COR-L47 (cell line): ENCODE results near the gene GLUL.

ENCODE experiments used
- DNase-seq: peaks from one replicate; lab custom pipeline; 2025; lab: John Stamatoyannopoulos, UW

The GLUL gene

DNA sequence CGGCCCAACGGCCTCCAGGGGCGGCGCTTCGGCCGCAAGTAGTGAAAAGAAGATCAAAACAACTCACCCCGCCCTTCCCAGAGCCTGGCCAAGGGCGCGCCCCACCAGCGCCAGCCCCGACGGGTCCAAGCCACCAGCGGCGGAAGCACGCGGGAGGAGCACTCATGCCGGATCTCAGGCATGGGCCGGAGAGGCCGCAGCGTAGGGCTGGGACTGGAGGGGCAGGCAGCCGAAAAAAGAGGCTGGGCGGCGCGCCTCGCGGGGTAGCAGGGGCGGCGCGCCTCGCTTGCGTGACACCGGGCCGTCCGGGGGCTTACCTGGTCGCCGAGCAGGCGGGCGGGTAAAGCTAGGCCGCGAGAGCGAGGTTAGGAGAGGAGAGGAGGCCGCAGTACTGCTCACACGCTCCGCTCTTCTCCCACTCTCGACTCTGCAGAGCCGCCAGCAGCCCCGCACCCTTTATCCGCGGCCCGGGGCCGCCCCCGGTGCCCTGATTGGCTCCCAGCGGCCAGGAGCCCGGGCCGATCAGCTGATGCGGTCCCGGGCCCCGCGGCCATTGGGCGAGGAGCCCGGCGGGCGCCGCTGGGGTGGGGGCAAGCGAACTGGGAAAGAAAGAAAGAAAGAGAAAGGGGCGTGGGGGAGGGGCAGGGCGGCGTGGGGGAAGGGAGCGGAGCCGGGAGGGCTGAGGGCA, at the start of gene GLUL:
Gene GLUL (minus strand): TSS at position 429 of the 688 bp plus-strand sequence. CDS start 3,053 bp downstream, outside the sequence.
- peak; percentile 86 for DNase-seq

DNA sequence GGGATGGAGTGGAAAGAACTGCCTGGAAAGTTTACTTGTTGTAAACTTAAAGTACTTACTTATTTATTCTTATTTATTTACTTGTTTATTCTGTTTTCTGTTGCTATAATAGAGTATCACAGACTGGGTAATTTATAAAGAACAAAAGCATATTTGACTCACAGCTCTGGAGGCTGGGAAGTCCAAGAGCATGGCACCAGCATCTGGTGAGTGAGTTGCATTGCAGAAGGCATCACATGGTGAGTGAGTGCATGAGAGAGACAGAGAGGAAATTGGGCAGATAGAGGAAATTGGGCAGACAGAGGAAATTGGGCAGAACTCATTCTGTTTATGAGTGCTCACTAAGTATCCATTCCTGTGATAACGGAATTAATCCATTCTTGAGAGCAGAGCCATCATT, 46.7 kb upstream of the GLUL start:
- DNase-seq: no peak

DNA sequence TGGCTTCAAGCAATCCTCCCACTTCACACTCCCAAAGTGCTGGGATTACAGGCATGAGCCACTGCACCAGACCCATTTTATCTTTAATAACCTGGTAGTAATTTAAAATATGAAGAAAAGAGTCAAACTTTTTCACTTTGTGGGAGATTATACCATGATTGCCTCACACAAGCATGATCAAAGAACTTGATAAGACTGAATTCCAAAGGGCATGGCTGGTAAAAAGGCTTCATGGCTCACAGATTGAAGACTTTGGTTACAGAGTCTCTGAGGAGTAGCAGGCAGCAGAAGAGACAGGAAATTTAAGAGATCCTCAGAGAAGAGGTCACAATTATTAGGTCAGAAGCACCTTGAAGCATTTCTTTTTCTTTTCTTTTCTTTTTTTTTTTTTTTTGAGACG, 42.0 kb upstream of the GLUL start:
- DNase-seq: no peak

DNA sequence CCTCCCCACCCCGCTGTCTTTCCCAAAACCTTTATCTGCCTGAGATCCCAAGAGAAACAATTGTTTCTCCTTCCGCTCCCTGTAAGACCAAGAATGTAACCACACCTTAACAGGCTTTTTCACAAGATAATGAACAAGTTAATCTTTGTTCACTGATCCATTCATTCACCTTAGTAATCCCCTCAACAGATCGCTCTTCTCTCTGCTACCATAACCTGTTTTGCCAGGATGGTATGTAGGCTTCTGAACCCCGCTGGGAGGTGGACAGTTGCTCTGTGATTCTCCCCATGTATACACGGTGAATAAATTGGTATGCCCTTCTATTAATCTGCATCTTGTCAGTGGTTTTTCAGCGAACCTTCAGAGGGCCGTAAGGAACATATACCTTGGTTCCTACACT, 39.7 kb upstream of the GLUL start:
- no peak for DNase-seq

DNA sequence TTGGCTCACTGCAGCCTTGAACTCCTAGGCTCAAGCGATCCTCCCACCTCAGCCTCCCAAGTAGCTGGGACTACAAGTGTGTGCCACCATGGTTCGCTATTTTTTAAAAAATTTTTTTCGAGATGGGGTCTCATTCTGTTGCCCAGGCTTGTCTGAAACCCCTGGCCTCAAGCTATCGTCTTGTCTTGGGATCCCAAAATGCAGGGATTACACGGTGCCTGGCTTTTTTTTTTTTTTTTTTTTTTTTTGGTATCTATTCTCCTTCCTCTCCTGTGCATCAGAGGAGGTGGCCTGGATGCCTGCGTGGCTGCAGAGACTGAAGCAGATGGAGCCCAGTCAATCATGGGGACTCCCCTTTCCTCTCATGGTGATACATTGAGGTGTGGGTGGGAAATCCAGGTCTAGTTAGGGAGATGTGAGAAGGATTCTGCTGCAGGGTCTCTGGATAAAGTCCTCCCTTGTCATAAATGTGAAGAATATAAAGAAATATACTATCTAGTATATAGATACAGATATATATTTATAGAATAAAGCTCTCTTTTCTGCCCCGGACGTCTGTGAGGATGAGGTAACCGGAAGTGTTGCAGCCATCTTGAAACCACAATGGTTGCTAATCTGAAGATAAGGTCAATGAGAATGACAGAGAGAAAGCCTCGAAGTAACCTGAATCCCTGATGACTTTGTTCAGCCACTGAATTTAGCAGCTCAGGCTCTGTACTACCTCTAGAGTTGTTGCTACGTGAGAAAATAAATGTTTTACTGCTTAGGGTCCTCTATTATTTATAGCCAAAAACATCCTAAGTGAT, 38.9 kb upstream of the GLUL start:
- no peak for DNase-seq

DNA sequence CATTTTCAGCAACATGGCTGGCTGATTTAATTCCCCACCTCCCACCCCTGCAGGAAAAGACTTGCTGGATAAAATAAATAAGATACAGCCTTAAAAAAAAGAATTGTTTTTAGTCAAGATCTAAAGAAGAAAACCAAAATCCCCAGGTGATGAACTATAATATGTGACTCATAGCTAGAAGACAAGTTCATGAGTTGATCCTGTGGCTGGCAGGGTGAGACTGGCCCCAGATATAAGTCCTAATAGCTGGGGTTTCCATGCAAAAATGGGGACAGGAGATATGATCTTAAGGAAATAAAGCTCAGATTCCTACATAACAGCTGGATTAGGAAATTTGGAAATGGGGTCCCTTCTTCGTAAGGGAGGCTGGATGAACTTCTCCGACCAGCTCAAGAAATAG, 36.5 kb upstream of the GLUL start:
- DNase-seq: no peak

DNA sequence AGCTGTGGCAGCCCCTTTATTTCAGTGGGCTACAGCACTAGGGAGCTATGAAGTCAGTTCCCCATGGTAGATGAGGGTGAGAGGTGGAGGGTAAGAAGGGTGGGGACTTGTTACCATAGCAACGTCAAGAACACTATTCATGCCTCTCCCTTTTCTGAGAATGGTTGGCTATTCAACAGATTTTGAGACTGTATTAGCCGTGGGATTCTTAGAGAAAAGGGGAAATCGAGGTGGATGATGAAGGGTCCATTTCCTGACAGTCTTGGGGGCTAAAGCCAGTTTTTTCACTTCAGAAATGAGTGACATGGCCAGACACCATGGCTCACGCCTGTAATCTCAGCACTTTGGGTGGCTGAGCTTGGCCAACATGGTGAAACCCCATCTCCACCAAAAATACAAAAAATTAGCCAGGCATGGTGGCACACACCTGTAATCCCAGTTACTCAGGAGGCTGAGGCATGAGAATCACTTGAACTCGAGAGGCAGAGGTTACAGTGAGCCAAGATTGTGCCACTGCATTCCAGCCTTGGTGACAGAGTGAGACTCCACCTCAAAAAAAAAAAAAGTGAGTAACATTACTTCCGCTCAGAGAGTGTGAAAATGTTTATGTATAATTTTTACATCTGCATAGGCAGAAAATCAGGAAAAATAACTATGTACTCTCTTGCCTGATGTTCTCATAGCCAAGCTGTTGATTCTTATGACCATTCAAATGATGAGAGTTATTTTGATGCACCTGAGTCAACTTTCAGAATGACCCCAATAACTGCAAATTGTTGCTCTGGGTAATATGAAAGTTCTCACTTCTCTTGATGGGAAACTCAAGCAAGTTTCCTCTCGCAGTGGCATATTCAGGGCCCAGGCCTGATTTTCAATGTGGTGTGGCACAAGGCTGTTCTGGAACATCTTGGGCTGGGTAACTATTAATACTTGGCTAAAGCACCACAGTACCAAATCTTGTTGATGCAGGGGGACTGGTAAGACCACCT, 35.1 kb upstream of the GLUL start:
- no peak for DNase-seq

DNA sequence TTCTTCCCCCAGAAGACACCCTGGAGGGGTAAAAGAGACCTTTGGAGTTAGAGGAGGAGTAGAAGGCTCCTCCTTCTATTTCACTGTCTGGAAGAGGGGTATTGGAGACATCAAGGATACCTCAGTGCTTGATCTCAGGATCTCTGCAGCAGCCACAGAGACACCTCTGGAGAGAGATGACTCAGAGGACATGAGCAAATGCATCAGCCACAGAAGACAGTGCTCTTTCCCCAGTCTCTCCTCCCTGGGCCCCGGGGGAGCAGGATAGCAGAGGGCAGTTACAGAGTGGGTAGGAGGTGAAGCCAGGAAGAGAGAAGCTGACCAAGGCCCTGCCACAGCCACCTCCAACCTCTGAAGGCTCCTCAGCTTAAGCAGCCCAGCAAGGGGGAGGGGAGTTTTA, 24.2 kb upstream of the GLUL start:
- no peak for DNase-seq

DNA sequence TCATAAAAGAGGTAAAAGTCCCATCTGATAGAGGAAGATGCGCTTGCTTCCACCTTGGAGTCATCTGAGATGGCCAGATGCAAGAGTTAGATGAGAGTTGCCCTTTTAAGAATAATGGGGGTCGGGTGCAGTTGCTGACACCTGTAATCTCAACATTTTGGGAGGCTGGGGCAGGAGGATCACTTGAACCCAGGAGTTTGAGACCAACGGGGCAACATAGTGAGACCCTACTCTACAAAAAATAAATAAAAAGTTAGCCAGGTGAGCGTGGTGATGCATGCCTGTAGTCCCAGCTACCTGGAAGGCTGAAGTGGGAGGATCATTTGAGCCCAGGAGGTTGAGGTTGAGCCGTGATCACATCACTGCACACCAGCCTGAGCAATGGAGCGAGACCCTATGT, 22.4 kb upstream of the GLUL start:
- DNase-seq: no peak

DNA sequence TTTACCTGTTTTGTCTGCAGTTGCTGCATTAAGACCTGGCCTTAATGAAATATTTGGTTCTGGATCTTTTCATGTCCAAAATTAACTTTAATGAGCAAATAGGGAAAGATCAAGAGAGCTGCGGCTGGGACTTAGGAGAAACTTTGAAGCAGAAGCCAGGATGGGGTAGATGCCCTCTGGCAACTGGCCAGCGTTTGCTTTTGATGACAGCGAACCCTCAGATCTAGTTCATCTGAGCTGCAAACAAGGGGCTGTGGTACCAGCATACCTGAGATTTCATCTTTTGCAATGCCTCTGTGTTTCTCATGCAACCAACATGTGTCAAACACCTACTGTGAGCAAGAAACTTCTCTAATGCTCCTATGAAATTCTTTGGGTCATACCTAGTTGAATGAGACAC, 21.9 kb upstream of the GLUL start:
- no peak for DNase-seq

DNA sequence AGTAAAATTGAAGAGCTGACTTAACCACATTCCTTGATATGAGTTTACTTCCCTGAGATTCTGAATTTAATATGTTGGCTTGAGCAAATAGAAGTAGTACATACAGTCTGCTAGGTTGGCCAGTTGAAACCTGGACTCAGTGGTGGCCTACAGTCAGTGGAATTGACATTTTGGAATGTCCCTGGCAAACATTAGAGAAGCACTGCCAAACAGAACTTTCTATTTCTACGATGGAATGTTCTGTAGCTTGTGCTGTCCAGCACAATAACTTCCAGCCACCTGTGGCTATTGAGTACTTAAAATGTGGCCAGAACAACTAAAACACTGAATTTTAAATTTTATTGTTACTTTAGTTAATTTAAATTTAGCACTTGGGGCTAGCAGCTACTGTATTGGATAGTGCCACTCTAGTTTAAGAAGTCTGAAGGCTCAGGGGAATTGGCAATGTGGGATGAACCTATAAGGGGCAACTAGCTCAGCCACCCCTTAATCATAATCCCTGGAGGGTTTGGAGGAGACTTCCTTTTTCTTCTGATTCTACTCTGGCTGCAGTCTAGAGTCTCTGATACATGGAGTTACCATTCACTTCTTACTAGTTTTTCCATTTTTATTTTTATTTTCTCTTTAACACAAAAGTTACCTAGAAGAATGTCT, 19.2 kb upstream of the GLUL start:
- DNase-seq: no peak

DNA sequence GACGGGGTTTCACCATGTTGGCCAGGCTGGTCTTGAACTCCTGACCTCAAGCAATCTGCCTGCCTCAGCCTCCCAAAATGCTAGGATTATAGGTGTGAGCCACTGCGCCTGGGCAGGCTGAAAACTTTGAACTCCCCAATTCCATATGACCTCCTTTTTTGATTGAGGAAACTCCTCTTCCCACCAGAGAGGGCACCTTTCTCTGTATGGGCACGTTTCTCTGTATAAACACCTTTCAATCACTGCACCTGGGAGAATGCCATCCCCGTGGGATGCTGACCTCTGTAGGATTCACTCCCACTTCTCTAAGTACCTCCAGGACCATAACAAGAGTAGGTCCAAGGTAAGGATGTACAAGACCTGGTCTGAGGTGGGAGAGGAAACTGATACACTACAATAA, 18.5 kb upstream of the GLUL start:
- DNase-seq: no peak

DNA sequence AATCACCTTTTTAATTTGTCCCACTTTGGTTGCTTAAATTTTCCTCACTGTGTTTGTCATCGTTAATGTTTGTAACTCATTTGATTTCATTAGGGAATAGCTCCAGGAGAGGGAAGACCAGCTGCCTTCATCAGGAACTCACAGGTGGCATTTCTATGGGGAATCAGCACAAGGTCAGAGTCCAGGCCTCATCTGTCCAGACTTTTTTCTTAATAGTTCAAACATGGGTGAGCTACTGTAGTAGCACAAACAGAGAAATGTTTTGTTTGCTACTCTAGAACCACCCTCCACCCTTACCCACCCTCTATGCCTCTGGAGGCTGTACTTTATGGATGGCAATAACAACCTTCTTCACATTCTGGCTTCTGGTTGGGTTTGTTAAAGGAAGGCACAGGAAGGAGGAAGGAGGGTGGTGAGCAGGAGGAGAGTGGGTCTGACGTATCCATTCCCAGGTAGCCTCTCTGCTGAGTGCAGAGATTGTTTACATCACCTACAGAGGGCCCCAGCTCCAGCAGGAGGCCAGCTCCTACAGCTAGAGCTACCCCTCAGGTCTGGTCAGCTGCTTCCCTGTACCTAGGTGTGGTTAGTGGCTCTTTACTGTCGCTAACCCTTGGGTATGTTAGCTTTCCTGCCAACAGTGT, 17.0 kb upstream of the GLUL start:
- no peak for DNase-seq

DNA sequence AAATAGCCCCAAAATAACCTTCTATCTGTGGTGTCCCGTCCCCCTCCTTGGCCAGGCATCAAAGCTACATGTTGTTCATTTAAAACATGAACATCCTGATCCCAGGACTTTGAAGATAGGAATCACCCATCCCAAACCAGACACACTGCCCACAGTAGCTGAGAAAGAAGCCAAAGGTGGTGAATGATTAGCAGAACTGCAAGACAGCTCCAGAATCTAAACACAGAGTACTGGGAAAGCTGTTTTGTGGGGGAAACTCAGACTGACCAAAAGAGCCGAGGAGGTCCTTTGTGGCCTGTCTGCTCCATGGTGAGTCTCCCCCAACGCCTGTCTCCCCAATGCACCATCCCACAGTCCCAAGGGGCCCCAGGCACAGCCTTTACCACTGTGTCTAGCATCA, 16.1 kb upstream of the GLUL start:
- DNase-seq: no peak

DNA sequence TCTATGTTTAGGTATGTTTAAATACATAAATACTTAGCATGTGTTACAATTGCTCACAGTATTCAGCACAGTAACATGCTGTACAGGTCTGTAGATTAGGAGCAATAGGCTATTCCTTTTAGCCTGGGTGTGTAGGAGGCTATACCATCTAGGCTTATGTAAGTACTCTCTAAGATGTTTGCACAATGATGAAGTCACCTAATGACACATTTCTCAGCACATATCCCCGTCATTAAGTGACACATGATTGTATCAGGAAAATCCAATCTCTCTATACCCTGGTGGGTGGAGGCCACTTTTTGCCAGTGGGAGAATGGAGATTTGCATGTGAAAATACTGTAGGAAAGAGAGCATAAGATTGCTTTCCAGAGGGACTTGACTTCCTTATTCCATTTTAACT, 14.4 kb upstream of the GLUL start:
- no peak for DNase-seq

DNA sequence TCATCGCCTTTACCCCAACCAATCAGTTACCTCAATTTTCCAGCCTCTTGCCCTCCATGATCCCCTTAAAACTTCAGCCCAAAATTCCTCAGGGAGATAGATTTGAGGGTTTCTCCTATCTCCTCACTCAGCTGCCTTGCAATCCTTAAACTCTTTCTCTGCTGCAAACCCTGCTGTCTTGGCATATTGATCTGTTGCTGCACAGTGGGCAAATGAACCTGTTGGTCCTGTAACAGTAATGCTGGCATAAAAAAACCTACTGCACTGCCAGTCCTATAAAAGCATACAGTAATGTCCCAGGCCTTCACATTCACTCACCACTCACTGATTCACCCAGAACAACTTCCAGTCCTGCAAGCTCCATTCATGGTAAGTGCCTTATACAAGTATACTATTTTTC, 14.0 kb upstream of the GLUL start:
- no peak for DNase-seq

DNA sequence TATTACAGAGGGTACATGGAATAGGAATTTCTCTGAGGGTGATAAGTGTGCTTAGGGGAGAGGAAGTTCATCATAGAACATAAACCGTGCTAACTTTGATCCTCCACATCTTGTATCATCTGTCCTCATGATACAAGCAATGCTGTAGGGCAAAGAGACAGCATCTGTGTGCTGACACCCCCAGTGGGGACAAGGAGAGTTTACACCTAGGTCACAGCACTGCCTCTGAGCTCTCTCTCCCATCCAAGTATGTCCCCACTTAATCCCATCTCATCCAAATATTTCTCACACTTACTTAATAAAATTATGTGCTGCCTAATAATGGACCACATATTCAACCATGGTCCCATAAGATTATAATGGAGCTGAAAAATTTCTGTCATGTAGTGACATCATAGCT, 13.2 kb upstream of the GLUL start:
- DNase-seq: no peak

DNA sequence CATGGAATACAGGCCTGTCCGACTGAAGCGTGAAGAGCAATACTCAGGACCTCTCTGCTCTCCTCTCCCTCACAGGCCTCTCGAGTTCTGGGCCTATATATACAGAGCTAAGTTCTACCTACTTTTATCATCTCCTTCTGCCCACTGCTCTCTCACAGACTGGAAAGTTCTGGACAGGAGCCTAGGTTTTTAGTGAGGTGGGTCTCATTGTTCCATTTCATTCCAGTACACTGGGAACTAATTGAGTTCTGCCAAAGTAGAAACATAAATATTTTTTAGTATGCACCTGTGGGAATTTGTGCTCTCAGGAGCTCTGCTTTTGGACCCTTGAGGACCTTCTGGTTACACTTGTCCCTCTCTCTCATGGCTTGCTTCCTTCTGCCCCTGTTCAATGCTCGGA, 9.0 kb upstream of the GLUL start, which contains the start of gene TEDDM1:
Gene TEDDM1 (minus strand): TSS at position 101 of the 400 bp plus-strand sequence. CDS start 182 bp downstream, outside the sequence.
- no peak for DNase-seq

DNA sequence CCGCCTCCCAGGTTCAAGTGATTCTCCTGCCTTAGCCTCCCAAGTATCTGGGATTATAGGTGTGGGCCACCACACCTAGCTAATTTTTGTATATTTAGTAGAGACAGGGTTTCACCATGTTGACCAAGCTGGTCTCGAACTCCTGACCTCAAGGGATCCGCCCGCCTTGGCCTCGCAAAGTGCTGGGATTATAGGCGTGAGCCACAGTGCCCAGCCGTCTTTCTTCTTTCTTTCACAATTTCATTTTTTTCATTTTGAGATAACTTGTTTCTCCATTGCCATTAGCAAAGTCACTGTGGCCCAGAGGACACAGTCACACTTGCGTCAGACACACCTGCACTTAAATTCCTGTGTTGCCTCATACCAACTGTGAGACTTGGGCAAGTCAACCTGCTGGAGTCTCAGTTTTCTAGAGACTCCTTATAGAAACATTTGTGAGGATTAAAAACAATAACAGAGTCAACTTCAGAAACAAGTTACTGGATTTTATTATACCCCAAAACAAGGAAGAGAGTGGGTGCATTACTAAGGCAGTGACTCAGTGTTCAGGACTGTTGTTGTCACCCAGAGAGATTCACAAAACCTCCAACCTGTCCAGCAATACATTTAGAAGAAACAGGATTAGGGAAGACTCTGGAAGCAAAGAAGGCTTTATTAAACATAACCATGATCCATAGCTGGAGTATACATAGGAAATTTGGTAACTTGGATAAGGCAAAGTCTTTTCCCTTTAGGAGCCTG, 6.2 kb upstream of the GLUL start:
- no peak for DNase-seq

DNA sequence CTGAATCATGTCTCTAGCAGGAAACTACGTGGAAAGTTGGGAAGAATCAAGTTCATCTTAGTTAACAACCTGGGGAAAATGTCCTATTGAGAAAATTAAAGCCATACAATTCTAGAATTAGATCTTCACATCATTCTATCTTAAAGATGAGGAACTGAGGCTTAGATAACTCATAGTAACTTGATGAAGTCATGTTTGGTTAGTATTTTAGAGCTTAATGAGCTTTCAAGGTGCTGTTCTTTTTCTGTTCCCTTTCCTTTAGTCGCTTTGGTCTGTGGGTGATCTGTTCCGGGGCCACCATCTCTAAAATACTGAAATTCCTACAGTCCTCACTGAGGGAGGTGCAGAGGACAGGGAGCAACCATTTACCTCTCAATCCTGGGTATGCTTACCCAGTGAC, 4.3 kb upstream of the GLUL start:
- DNase-seq: no peak
